Endothelial cell (in vitro differentiated cells): ENCODE data around the gene VIT. TPM values are rescaled to one million over a fixed set of nuclear protein-coding genes. Genes with fewer than 3 reads are reported as not detected.
A peak's percentile ranks its signal among the peaks of the same experiment; 100 is the strongest.

Source experiments
- DNase-seq: peaks from one replicate; pipeline ENCODE4 v3.0.0; 2021; ENCODE audit warnings: low spot score
- H3K27ac Mint-ChIP-seq: one replicate; pipeline ENCODE4 v1.8.0; 2021; ENCODE audit warnings: mixed read lengths, inconsistent platforms; ENCODE audit not compliant: unreplicated experiment
- H3K27me3 Mint-ChIP-seq: one replicate; pipeline ENCODE4 v1.8.0; 2021; ENCODE audit warnings: mild to moderate bottlenecking, moderate library complexity, mixed read lengths, inconsistent platforms; ENCODE audit not compliant: unreplicated experiment
- H3K36me3 Mint-ChIP-seq: one replicate; pipeline ENCODE4 v1.8.0; 2021; ENCODE audit warnings: mild to moderate bottlenecking, low read depth, mixed read lengths, inconsistent platforms; ENCODE audit not compliant: unreplicated experiment
- H3K4me1 Mint-ChIP-seq: one replicate; pipeline ENCODE4 v1.8.0; 2021; ENCODE audit warnings: mild to moderate bottlenecking, mixed read lengths, inconsistent platforms; ENCODE audit not compliant: unreplicated experiment
- H3K4me3 Mint-ChIP-seq: one replicate; pipeline ENCODE4 v1.8.0; 2021; ENCODE audit warnings: mild to moderate bottlenecking, mixed read lengths, inconsistent platforms; ENCODE audit not compliant: unreplicated experiment
- H3K9me3 Mint-ChIP-seq: one replicate; pipeline ENCODE4 v1.8.0; 2021; ENCODE audit warnings: mixed read lengths, inconsistent platforms; ENCODE audit not compliant: unreplicated experiment
- CTCF ChIP-seq: fragments of 200-600 bp; sonication (generic); IDR thresholded peaks from one replicate; pipeline ENCODE4 v1.5.0; 2021; ENCODE audit warnings: antibody characterized with exemption; ENCODE audit not compliant: unreplicated experiment
- total RNA-seq: library from RNA; stranded (reverse); fragmentation: NEBNext Ultra II Directional; extraction: Animal tissue kit (Norgen Biotek cat#: 25700); gene quantifications from one replicate; pipeline ENCODE4 v1.2.1, GENCODE V29; 2021; ENCODE audit not compliant: unreplicated experiment

VIT gene
- total RNA-seq, 1 donor from 2014 or later = 3.6 TPM

- no peak for TF ChIP-seq CTCF
- H3K36me3 Mint-ChIP-seq = no peaks in the 10 kb centered on the region
- DNase-seq = no peak
- no peak overlapping the region for H3K4me3 Mint-ChIP-seq
- H3K27me3 Mint-ChIP-seq = peaks cover 4% of the 10 kb centered on the region
- H3K4me1 Mint-ChIP-seq = peaks cover 4% of the 10 kb centered on the region
- no peak overlapping the region for H3K27ac Mint-ChIP-seq
- H3K9me3 Mint-ChIP-seq = no peaks in the 10 kb centered on the region
These were observed 72.6 kb downstream of the VIT start for GRCh38 chr2:36769106-36769505.

- Mint-ChIP-seq H3K27ac (no peak overlapping the region), H3K4me3 (no peak overlapping the region)
These were observed 74.2 kb downstream of the VIT start for GRCh38 chr2:36770542-36771287.

GRCh38 chr2:36771671-36772070 is 75.2 kb downstream of the VIT start:
- no peak for TF ChIP-seq CTCF
- Mint-ChIP-seq H3K36me3 (no peaks in the 10 kb centered on the region), H3K4me3 (no peak overlapping the region), H3K27ac (no peak overlapping the region), H3K9me3 (no peaks in the 10 kb centered on the region), H3K27me3 (peaks cover 4% of the 10 kb centered on the region), H3K4me1 (peaks cover 4% of the 10 kb centered on the region)
- DNase-seq = no peak

More at GRCh38 chr2:36770542-36771287, 74.2 kb downstream of the VIT start:
- peak; percentile 60 for DNase-seq
- H3K9me3 Mint-ChIP-seq = no peaks in the 10 kb centered on the region
- TF ChIP-seq CTCF = peak; percentile 86
- H3K4me1 Mint-ChIP-seq = peaks cover 4% of the 10 kb centered on the region
- H3K36me3 Mint-ChIP-seq = no peaks in the 10 kb centered on the region
- H3K27me3 Mint-ChIP-seq = peaks cover 4% of the 10 kb centered on the region

GRCh38 chr2:36773947-36774346 is 77.4 kb downstream of the VIT start:
- no peak overlapping the region for H3K4me3 Mint-ChIP-seq

More at GRCh38 chr2:36773947-36774346, 77.4 kb downstream of the VIT start:
- TF ChIP-seq CTCF = no peak
- Mint-ChIP-seq H3K36me3 (no peaks in the 10 kb centered on the region), H3K9me3 (no peaks in the 10 kb centered on the region), H3K27me3 (peaks cover 2% of the 10 kb centered on the region), H3K4me1 (peaks cover 4% of the 10 kb centered on the region), H3K27ac (no peak overlapping the region)
- no peak for DNase-seq
